HG02973 (cell line): ENCODE measurements around the gene SLIT1.
"Not testable (repeated sequence)": the region's sequence is repeated elsewhere in the genome, so short reads cannot be mapped to it uniquely, and the experiment has no call there.

Source experiments
- ATAC-seq: cut with Tn5 transposase; IDR thresholded peaks from one replicate; pipeline ENCODE4 v1.9.1; 2021; ENCODE audit warnings: moderate library complexity; ENCODE audit not compliant: unreplicated experiment

The SLIT1 gene

DNA sequence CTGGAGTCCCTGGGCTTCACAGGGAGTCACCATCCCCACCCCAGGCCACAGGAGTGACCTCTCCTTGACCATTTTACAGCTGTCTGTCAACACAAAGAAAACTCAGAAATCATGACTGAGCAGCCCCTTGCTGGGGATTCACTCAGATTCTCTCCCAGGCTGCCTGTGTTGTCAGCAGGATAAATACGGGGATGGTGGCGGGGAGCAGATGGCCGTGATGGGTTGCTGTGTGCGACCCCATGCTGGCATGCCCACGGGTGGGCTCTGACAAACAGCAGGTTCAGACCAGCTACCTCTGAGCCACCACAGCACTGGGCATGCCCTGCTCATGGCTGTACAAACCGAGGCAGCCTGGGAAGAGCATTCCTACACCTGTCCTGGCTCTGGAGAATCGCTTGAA lies 136.1 kb downstream of the SLIT1 start:
- ATAC-seq = no peak

DNA sequence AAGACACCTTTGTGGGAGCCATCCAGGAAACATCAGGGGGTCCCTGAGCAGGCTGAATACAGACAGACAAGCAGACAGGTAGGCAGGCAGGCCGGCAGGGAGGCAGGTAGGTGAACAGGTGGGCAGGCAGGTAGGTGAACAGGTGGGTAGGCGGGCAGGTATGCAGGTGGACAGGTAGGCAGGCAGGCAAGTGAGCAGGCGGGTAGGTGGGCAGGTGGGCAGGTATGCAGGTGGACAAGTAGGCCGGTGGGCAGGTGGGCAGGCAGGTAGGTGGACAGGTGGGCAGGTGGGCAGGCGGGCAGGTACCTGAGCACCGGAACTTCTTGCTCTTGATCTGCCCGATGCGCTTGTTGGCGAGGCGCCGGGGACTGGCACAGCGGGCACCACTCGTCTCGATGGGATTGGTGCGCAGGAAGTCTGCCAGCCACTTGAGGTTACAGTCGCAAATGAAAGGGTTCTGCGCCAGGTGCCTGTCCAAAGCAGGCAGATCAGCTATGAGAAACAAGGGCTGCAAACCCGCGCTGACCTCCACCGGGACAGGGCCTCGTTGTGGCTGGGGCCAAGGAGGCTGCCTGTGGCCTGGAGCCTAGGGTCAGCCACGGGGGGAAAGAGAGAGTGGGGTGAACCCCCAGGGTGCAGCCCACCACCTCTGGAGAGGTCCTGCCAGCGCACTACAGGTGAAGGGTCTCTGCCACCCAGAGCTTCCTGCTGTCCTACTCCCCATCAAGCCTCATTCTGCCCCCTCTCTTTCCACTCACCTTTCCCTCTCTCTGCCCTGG lies 136.9 kb downstream of the SLIT1 start:
- no peak for ATAC-seq

DNA sequence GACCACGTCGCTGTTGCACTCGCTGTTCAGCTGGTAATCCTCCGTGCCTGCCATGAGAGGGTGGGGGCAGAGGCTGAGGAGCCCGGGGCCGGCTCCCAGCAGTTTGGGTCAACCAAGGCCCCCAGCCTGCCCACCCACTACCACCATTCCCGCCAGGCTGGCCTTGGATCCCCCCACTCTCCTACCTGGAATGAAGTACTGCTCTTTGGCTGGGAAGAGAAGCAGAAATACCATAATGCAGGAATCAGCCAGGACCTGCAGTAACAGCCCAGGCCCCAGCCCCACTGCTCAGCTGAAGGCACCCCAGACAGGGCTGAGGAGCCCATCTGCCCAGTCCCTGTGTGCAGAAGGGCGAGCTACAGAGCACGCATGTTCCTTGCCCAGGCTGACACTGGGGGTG lies 138.0 kb downstream of the SLIT1 start:
- no peak for ATAC-seq

DNA sequence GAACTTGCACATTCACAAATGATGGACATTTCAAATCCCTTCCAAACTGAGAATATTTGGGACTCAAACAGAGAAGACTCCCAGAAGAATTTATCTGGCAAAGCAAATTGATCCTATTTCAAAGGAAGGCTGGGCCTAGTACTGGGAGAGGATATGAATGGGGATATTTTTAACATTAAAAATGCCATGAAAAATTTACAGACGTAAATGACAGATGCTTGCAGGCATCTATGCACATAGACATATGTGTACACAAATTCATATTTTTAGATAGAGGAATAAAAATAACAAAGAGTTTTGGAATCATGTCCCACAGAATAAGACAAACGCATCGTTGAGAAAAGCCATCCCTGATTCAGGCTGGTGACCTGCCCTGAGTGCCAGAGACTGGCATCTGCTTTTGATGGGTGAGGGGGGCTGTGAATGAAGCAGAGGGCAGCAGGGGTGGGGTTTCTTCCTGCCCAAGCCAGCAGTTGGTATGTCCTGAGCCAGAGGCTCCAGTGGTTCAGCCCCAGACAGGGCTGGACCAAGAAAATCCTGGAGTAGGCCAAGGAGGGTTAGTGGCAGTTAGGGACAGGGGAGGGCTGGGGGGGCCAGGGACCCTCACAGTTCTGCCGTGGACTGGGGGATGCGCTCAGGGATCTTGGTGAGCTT lies 138.5 kb downstream of the SLIT1 start:
- no peak for ATAC-seq

DNA sequence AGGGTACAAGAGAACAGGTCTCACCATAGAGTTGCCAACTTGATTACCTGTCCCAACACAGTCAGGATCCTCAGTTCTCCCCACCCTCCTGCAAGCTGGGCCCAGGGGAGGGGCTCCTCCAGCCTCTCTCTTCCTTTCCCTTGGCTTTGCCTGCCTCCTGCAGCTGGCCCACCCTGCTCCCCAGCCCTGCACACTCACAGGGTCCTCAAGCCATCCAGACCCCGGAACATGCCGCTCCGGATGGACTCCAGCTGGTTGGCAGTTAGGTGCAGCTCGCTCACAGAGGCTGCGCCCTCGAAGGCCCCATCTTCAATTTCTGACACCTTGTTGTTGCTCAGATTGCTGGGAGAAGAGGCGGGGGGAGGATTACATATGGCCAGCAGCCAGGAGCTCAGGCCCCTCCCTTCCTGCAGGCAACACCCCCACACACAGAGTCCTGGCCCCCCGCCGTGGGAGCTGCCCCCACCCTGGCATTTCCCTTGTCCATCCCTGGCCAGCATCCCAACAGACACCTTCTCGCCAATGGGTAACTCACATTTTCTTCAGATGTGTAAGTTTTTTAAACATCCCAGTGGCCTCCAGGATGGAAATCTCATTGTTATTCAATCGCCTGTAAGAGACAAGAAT lies 139.2 kb downstream of the SLIT1 start:
- ATAC-seq = no peak

DNA sequence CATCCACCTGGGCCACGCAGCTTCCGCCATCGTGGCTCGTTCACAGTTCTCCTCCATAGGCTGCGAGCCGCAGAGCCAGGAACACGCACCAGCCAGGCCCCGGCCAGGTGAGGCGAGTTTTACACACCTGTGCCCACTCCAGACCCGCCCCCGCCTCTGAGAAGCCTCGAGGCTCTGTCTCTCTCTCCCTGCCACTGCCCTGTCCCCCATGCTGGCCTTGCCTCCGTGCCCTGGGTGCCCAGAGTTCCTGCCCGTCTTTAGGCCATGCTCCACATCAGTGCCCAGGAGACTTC lies 142.2 kb downstream of the SLIT1 start:
- no peak for ATAC-seq

DNA sequence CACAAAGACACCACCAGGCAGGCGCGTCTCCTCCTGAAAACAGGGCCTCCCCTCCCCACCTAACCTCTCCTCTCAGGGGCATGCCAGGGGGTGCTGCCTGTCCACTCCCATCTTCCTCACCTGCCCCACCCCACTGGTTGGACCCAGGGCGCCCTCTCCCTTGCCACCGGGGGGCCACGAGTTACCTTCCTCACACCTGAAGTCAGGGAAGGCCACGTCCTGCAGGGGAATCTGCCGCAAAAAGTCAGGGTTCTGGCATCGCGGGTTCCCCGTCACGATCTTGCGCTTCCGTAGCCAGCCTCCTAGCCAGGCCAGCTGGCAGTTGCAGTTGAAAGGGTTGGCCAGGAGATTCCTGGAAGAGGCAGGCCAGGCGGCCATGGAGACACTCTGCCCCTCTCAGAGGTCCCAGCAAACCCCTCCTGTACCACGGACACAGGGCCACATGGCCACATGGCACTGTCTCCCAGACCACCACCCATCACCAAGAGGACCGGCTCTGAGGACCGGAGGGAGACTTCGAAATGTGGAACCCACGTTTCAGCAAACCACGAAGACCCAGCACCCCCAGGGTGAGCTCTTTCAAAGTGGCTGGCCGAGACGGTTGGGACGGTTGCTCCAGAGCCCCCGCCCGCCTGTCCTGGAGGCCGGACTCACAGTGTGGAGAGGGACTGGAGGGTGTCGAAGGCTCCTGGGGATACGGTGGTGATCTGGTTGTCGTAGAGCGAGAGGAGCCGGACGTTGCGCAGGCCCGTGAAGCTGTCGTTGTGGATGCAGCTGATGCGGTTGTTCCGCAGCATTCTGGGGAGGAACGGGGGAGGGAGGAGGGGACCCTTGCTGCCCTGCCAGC lies 142.8 kb downstream of the SLIT1 start:
- ATAC-seq = no peak

DNA sequence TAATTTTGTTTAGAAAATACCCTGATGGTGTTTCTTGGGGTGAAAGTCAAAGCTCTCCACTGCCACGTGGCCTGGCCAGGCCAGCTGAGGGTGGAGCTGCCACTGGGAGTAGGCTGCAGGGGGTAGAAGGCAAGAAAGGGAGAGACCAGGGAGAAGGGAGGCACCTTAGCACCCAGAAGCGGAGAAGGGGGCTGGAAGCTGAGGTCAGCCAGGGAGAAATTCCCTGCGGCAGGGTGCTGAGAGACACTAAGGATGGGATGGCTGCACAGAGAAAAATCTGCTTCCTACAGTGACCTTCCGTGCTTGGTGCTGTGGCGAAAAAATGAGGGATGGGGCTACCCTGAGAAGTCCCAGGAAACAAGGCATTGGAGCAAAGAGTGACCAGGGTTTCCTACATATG lies 143.7 kb downstream of the SLIT1 start:
- ATAC-seq = no peak

DNA sequence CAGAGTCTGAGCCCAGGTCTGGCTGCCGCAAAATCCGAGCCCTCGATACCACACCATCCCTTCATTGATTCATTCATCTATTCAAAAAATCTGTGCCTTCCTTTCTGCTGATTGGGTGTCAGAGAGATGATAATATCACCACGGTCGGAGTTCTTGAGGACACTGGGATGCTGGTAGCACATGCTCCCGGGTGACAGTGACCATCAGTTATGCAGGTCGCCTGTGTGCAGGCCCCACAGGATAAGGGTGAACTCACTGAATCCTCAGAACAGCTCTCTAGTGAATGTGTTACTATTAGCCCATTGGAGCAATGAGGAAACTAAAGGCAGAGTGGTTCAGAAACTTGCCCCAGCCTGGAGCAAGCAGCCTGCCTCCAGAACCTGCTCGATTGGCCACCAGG lies 145.1 kb downstream of the SLIT1 start:
- no peak for ATAC-seq

DNA sequence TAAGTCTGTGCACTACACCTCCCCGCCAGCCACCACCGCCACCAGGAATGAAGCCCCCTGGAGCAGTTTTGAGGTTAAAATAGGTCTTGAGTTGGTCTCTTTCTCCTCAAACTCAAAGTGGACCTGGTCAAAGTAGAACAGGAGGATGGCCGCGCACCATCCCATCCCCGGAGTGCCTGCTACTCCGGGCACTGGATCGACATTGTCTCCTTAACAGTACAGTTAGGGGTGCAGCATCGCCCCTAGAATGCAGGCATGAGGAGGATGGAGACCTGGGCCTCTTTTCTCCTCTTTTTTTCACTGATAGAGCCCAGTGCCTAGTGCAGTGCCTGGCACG lies 145.5 kb downstream of the SLIT1 start:
- ATAC-seq = no peak

DNA sequence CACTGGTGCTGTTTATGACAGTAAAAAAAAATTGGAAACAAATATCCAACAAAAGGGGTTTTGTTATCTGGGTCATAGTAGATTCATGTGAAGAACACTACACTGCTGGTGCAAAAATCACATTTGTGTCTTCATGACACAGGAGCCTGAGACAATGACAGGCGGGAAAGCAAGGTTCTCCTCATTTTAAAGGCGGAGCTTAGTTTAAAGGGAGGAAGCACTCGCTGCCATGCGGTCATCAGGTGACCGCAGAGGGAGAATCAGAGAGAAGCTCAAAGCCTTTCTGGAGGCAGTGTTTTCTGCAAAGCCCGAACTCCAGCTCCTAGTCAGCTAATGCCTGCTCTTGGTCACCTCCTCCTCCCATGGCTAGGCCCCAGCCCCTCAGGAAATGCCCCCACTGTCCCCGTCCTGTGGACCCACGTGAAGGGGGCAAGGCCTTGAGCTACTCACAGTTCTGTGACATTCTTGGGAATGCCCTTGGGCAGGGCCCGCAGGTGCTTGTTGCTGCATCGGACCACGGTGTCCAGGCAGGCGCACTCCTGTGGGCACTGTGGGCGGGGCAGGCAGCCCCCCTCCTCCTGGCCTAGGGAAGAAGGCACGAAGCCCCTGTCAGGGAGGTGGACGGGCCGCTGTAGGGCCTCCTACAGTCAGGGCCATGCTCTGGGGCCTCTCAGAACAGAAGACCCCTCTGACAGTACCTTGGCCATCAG lies 146.1 kb downstream of the SLIT1 start:
- ATAC-seq = no peak

DNA sequence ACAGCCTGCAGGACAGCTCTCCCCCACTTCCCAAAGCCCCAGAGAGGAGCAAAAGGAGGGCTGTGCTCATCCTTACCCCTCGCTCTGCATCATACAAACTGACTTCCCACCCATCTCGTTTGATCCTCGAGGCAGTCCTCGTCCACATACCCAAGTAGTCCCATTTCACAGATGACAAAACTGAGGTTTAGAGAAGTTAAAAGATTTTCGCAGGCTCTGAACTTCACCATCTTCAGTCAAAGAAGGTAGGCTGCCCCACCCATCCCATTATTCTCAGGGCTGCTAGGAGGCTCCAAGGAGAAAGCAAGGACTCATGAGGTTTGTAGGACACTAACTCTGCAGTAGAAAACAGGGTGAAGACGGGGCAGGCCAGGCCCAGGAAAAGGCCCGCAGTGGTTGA lies 147.1 kb downstream of the SLIT1 start:
- no peak for ATAC-seq

DNA sequence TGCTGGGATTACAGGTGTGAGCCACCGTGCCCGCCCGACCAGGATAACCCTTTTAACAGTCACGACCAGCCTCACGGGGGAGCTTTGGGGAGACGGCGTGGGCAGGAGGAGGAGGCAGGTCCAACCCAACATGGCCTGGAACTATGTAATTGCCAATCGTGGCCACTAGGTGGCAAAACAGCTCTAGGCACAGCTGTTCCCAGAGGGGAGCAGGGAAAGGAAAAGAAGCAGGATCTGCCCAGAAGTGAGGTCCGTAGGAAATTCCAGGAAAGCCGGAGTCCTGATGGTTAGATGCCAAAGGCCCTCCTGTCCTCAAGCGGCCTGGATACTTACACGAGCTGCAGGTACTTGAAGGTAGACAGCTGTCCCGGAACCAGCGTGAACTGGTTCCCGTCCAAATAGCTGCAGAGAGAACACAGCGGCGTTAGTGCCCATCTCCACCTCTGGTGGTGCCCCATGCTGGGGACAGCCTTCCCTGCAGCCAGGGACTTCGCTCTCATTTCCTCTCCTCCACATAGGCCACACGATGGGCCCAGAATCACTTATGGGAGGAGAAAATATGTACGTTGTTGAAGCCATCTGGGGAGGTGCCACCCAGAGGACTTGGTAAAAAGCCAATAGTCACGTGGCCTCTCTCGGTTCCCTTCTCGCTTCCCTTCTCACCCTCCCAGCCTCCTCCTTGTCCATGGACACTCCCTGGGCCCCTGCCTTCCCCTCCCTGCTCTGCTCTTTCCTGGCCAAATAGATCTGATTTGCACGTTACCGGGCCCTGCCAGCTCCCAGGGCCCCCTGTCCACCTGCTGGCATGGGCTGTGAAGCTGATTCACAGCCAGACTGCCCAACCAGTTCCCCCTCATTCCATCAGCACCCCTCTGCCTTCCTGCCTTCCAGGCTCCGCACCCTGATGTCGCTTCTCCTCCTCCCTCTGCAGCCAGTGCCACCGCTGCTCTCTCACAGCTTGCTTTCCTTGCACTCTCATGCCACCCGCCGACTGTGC lies 148.1 kb downstream of the SLIT1 start:
- no peak for ATAC-seq

DNA sequence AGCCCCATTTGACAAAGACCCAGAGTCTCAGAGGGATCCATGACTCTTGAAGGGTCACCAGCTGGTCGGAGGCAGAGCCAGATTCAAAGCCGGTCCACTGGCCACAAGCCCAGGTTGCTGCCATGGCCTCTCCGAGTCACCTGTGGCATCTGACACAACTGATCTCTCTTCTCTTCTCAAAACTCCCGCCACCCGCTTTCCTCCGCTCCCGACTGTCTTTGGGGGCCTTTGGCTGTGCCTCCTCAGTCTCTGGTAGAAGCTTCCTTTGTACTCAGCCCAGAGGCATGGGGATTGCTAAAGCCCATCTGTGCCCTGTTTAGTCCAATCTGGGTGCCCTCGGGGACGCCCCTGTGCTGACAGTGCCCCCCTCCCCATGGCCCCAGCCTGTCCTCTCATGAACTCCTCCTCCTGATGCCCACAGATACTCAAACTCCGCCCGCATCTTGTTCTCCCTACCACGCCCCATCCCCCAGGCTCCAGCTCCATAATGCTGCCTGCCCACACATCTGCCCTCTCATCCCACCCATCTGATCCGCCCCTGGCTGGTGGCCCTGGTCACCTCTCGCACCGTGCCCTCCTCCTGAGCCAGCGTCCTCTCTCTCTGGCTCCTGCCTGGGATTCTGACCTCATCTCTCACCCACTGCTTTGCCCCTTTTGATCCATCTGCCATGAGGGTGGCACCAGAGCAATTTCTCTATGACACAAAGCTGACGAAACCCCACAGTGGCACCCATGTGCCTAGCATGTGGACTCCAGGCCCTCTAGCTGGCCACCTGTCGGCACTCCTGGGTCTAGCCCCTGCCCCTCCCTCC lies 150.6 kb downstream of the SLIT1 start:
- no peak for ATAC-seq

DNA sequence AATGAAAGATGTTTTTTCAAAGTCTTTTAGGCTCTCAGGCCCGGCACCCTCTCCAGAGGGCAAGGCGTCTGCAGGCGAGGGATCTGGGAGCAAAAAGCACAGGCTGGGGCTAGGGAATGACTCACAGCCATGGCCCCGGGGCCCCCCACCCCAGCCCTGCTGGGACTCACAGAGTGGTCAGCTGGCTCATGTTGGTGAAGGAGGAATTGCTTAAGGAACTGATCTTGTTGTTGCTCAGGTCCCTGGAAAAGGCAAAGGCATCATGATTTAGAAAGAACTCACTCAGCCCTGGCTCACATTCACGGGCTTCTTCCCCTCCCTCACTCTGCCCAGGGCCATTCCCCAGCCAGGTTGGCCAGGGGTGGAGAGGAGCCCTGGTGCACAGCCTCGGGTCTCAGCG lies 151.5 kb downstream of the SLIT1 start:
- ATAC-seq = no peak

DNA sequence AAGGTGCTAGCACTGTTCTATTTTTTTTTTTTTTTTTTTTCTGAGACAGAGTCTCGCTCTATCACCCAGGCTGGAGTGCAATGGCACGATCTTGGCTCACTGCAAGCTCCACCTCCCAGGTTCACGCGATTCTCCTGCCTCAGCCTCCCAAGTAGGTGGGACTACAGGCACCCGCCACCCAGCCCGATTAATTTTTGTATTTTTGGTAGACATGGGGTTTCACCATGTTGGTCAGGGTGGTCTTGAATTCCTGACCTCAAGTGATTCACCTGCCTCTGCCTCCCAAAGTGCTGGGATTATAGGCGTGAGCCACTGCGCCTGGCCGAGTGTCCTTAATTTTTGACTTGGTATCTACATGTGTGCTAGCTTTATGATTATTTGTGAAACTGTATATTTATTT lies 151.9 kb downstream of the SLIT1 start:
- ATAC-seq = not testable (repeated sequence)

DNA sequence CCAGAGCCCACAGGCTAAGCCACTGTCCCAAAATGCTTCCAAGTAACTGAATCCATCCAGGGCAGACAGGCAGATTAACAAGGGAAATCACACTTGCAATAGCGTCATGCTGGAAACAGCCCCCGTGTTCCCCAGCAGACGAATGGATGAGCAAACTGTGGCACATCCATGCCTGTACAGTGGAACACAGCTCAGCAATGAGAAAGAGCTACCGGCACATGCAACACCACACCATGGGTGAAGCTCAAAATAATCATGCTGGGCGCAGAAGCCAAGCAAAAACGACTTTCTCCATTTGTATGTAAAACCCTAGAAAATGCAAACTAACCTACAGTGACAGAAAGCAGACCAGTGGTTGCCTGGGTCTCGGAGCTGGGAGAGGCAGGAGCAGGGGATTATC lies 153.1 kb downstream of the SLIT1 start:
- ATAC-seq = no peak

DNA sequence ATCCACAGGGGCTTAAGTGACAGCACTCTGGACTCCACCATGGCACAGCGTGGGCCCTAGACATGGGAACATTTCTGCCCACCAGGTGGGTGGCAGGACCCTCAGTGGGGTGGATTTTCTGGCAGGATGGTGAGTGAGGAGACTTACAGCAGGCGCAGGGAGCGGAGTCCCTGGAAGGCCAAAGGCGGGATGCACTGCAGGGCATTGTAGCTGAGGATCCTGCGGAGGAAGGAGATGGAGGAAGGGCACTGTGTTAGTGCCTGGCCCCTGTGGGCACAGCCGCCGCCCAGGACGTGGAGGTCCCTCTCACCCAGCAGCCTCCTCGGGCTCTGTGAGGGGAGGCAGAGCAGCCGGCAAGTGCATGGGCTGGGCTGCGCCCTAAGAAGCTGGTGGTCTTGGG lies 154.3 kb downstream of the SLIT1 start:
- no peak for ATAC-seq

DNA sequence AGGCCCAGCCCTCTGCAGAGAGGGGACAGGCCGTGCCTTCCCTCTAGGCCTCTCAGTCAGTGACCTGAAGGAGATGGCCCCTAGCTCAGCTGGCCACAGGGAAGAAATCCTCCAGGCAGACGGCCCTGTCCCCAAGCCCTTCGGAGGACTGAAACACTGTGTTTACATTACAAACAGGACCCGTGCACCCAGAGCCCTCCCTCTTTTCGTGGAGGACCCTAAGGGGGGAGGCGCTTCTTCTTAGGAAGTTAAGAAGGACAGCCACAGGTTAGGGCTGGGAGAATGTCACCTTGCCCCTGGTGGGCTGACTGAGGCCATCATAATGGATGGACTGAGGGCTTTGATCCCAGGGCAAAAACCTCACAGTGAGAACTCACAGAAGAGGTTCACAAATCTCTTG lies 154.9 kb downstream of the SLIT1 start:
- no peak for ATAC-seq
